Astrocyte (in vitro differentiated cells and primary cell): ENCODE data around the gene NOLC1. TPM values are rescaled to one million over a fixed set of nuclear protein-coding genes. Genes with fewer than 3 reads are reported as not detected.

Experiments used
- DNase-seq: peaks from one replicate; pipeline ENCODE4 v3.0.0-alpha.2; 2010; ENCODE audit warnings: low read depth
- FAIRE-seq: peaks from 2 replicates; lab custom pipeline; 2011; peaks lifted over from hg19 to GRCh38; lab: Jason Lieb, UNC
- H2AFZ ChIP-seq: 2 replicates; pipeline ENCODE4 v1.6.0; 2012; ENCODE audit warnings: low read depth, low read length, inconsistent platforms
- H3K27ac ChIP-seq: 2 replicates; pipeline ENCODE4 v1.5.1; 2011; ENCODE audit warnings: low read depth, low read length, inconsistent platforms
- H3K27me3 ChIP-seq: 2 replicates; pipeline ENCODE4 v1.6.0; 2011; ENCODE audit warnings: low read length, inconsistent platforms; ENCODE audit not compliant: insufficient read depth
- H3K36me3 ChIP-seq: 2 replicates; pipeline ENCODE4 v1.5.1; 2011; ENCODE audit warnings: low read length, inconsistent platforms; ENCODE audit not compliant: insufficient read depth
- H3K4me1 ChIP-seq: 2 replicates; pipeline ENCODE4 v1.5.1; 2011; ENCODE audit warnings: low read length, inconsistent platforms; ENCODE audit not compliant: insufficient read depth
- H3K4me2 ChIP-seq: 2 replicates; pipeline ENCODE4 v1.6.0; 2012; ENCODE audit warnings: low read length, inconsistent platforms
- H3K4me3 ChIP-seq: 2 replicates; pipeline ENCODE4 v1.5.1; 2011; ENCODE audit warnings: low read depth, mild to moderate bottlenecking, low read length, inconsistent platforms; ENCODE audit not compliant: insufficient read depth
- H3K79me2 ChIP-seq: 2 replicates; pipeline ENCODE4 v1.6.0; 2012; ENCODE audit warnings: mild to moderate bottlenecking, low read length, inconsistent platforms; ENCODE audit not compliant: insufficient read depth
- H3K9ac ChIP-seq: 2 replicates; pipeline ENCODE4 v1.6.0; 2012; ENCODE audit warnings: mild to moderate bottlenecking, low read length, inconsistent platforms
- H3K9me3 ChIP-seq: 2 replicates; pipeline ENCODE4 v1.5.1; 2012; ENCODE audit warnings: low read depth, mild to moderate bottlenecking, low read length, inconsistent platforms; ENCODE audit not compliant: insufficient read depth
- H4K20me1 ChIP-seq: 2 replicates; pipeline ENCODE4 v1.6.0; 2012; ENCODE audit warnings: low read length, inconsistent platforms; ENCODE audit not compliant: insufficient read depth
- H3K27ac Mint-ChIP-seq: one replicate; pipeline ENCODE4 v1.8.0; 2021; ENCODE audit warnings: mild to moderate bottlenecking, mixed read lengths; ENCODE audit not compliant: unreplicated experiment
- H3K27me3 Mint-ChIP-seq: one replicate; pipeline ENCODE4 v1.8.0; 2021; ENCODE audit warnings: low read depth, mixed read lengths; ENCODE audit not compliant: unreplicated experiment
- H3K36me3 Mint-ChIP-seq: one replicate; pipeline ENCODE4 v1.8.0; 2021; ENCODE audit warnings: low read depth, mixed read lengths; ENCODE audit not compliant: unreplicated experiment
- H3K4me1 Mint-ChIP-seq: one replicate; pipeline ENCODE4 v1.8.0; 2021; ENCODE audit warnings: low read depth, mixed read lengths; ENCODE audit not compliant: unreplicated experiment
- H3K4me3 Mint-ChIP-seq: one replicate; pipeline ENCODE4 v1.8.0; 2021; ENCODE audit warnings: mild to moderate bottlenecking, moderate library complexity, mixed read lengths; ENCODE audit not compliant: unreplicated experiment
- H3K9me3 Mint-ChIP-seq: one replicate; pipeline ENCODE4 v1.8.0; 2021; ENCODE audit warnings: mild to moderate bottlenecking, mixed read lengths; ENCODE audit not compliant: unreplicated experiment
- EZH2 ChIP-seq: IDR thresholded peaks from 2 replicates; pipeline ENCODE4 v1.6.1; 2012; ENCODE audit warnings: mild to moderate bottlenecking, low read length, inconsistent platforms; ENCODE audit not compliant: insufficient read depth
- total RNA-seq: library from RNA; stranded (reverse); gene quantifications from 2 replicates; pipeline ENCODE4 v1.2.1, GENCODE V29; 2021
- TF ChIP-seq, protein P1 (sequence below): IDR thresholded peaks from 2 replicates; pipeline ENCODE4 v1.5.1; 2011; ENCODE audit warnings: low read depth, mild to moderate bottlenecking, inconsistent platforms, low read length, moderate library complexity; ENCODE audit not compliant: insufficient read depth

Gene NOLC1
- total RNA-seq, 1 donor from 2014 or later: 92.9 TPM

DNA sequence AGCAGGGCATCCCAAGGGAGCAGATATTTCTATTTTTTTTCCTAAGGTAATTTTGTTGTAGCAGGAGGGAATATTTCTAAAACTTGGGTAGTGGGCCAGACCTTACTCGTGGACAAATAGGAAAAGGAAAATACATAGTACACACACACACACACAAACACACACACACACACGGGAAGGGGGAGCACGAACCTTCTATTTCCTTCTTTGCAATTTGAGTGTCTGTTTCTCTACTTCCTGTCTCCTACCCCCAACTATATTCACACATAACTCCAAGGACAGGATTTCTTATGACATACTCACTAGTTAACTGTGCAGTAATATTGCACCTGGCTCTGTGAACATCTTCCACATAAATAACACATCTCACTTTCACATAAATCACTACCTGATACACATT lies 36.4 kb upstream of the NOLC1 start:
- Mint-ChIP-seq H3K36me3 (peaks cover 9% of the 10 kb centered on the region), H3K4me3 (peak overlapping the region; percentile 88), H3K27me3 (no peaks in the 10 kb centered on the region), H3K4me1 (peaks cover 46% of the 10 kb centered on the region), H3K27ac (peak overlapping the region; percentile 92), H3K9me3 (no peaks in the 10 kb centered on the region)
- H3K4me3 ChIP-seq: no peak overlapping the region
- peaks cover 58% of the 10 kb centered on the region for H3K4me1 ChIP-seq
- DNase-seq: no peak
- peak overlapping the region; percentile 73 for H3K9ac ChIP-seq
- no peak for FAIRE-seq
- no peak for TF ChIP-seq EZH2
- TF ChIP-seq, protein P1, sequence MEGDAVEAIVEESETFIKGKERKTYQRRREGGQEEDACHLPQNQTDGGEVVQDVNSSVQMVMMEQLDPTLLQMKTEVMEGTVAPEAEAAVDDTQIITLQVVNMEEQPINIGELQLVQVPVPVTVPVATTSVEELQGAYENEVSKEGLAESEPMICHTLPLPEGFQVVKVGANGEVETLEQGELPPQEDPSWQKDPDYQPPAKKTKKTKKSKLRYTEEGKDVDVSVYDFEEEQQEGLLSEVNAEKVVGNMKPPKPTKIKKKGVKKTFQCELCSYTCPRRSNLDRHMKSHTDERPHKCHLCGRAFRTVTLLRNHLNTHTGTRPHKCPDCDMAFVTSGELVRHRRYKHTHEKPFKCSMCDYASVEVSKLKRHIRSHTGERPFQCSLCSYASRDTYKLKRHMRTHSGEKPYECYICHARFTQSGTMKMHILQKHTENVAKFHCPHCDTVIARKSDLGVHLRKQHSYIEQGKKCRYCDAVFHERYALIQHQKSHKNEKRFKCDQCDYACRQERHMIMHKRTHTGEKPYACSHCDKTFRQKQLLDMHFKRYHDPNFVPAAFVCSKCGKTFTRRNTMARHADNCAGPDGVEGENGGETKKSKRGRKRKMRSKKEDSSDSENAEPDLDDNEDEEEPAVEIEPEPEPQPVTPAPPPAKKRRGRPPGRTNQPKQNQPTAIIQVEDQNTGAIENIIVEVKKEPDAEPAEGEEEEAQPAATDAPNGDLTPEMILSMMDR: no peak
- peaks cover 4% of the 10 kb centered on the region for H3K36me3 ChIP-seq
- H3K4me2 ChIP-seq: peak overlapping the region; percentile 87
- peaks cover 41% of the 10 kb centered on the region for H4K20me1 ChIP-seq
- peak overlapping the region; percentile 45 for H3K27ac ChIP-seq
- H3K9me3 ChIP-seq: no peaks in the 10 kb centered on the region
- H2AFZ ChIP-seq: no peak overlapping the region
- H3K27me3 ChIP-seq: no peaks in the 10 kb centered on the region
- H3K79me2 ChIP-seq: peaks cover 88% of the 10 kb centered on the region

DNA sequence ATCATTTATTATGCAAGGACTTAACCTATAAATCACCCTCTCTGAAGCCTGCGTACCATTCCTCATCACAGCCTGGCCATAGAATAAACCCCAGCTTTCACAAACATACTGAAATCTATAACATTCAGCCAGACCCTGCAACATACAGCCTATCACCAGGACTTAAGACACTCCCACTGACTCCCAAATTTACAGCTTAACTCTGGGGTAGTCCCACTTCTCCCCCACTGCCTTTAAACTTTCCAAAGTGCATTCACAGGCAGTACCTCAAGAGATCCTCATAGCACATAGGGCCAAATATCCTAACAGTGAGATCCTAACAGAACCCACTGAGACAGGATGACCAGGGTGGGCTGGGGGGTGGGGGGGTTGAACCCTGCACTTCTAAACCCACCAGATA lies 35.5 kb upstream of the NOLC1 start:
- Histone ChIP-seq H3K4me2 (peak overlapping the region; percentile 99), H3K27me3 (no peaks in the 10 kb centered on the region), H3K9ac (no peak overlapping the region), H2AFZ (no peak overlapping the region), H3K79me2 (peaks cover 80% of the 10 kb centered on the region), H3K27ac (peak overlapping the region; percentile 52), H3K4me3 (no peak overlapping the region), H3K4me1 (peaks cover 67% of the 10 kb centered on the region), H3K9me3 (no peaks in the 10 kb centered on the region), H3K36me3 (no peaks in the 10 kb centered on the region), H4K20me1 (peaks cover 32% of the 10 kb centered on the region)
- Mint-ChIP-seq H3K27me3 (no peaks in the 10 kb centered on the region), H3K4me1 (peaks cover 46% of the 10 kb centered on the region), H3K27ac (peak overlapping the region; percentile 70), H3K36me3 (peaks cover 7% of the 10 kb centered on the region), H3K9me3 (no peaks in the 10 kb centered on the region), H3K4me3 (peak overlapping the region; percentile 66)
- DNase-seq (no peak), FAIRE-seq (no peak)
- TF ChIP-seq, protein P1: no peak
- no peak for TF ChIP-seq EZH2

DNA sequence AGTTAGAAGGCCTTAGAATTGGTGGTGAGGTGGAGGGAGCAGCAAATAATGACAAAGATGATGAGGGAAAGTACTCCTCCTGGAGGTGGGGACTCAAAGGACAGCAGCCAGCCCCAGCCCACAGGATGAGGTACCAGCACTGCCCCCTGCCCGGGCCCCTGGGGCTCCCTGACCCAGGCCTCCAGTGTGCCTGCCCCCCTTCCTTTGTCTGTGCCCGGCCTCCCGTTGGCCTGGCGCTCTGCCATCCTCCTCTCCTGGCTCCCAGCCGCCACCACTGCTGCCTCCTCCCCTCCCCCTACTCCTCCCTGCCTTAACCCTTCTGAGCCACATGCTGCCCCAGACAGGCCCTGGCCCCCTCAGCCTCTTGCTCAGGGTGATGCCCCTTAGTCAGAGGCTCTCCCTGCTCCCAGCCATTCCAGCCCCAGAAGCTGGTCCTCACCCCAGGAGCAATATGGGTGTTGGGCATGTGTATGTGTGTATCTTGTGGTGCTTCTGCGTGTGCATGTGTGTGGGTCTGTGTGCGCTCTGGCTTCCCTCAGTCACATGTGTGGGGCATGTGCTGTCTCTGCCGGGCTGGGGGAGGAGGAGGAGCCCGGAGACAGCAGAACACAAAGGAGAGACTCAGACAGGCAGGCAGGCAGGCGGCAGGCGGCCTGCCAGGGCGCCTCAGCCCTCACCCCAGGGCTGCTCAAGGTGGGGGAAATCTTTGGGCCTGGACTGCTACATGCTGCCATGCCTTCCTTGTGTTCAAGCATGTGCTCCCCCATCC lies 34.6 kb upstream of the NOLC1 start:
- peak overlapping the region; percentile 95 for H3K27ac Mint-ChIP-seq
- H3K9me3 Mint-ChIP-seq: no peaks in the 10 kb centered on the region
- Histone ChIP-seq H2AFZ (no peak overlapping the region), H4K20me1 (peaks cover 23% of the 10 kb centered on the region), H3K27ac (peak overlapping the region; percentile 52), H3K4me3 (peak overlapping the region; percentile 19), H3K79me2 (peaks cover 70% of the 10 kb centered on the region), H3K36me3 (no peaks in the 10 kb centered on the region), H3K27me3 (no peaks in the 10 kb centered on the region), H3K4me1 (peaks cover 67% of the 10 kb centered on the region), H3K9me3 (no peaks in the 10 kb centered on the region), H3K9ac (peak overlapping the region; percentile 89), H3K4me2 (peak overlapping the region; percentile 99)
- H3K27me3 Mint-ChIP-seq: no peaks in the 10 kb centered on the region
- DNase-seq (peak; percentile 48), FAIRE-seq (no peak)
- peaks cover 50% of the 10 kb centered on the region for H3K4me1 Mint-ChIP-seq
- no peak for TF ChIP-seq EZH2
- TF ChIP-seq, protein P1: peak; percentile 11
- peaks cover 4% of the 10 kb centered on the region for H3K36me3 Mint-ChIP-seq
- H3K4me3 Mint-ChIP-seq: peak overlapping the region; percentile 91
